ENCODE measurements around the gene SNX33. TPM values are rescaled to one million over a fixed set of nuclear protein-coding genes. Genes with fewer than 3 reads are reported as not detected.
A peak's percentile ranks its signal among the peaks of the same experiment; 100 is the strongest.

SNX33 gene
- total and polyA plus RNA-seq, 2 of the 13 experiments (the other 11 are each of a cell fraction or from before 2014, with no cell fraction given), result 11.0 to 11.6 TPM

GRCh38 chr15:75639709-75640482 is 7.8 kb upstream of the SNX33 start, which contains the start of gene IMP3 (continued):
- TF ChIP-seq ARID4A (CRISPR knock-in tag; IDR thresholded peaks at IDR 0.05; ENCODE audit: borderline replicate concordance) (peak; percentile 97), ZNF292 (CRISPR knock-in tag; IDR thresholded peaks at IDR 0.05; ENCODE audit: borderline replicate concordance, low read depth) (peak; percentile 42; the same call in 1 of the 2 replicates), ZNF556 (CRISPR knock-in tag; IDR thresholded peaks at IDR 0.05; ENCODE audit: borderline replicate concordance) (peak; percentile 96), ZNF501 (CRISPR knock-in tag; IDR thresholded peaks at IDR 0.05) (peak; percentile 90), ZNF12 (CRISPR knock-in tag; IDR thresholded peaks at IDR 0.05) (peak; percentile 52; the same call in 1 of the 2 replicates), ZNF674 (CRISPR knock-in tag; IDR thresholded peaks at IDR 0.05; ENCODE audit: low read depth) (no peak), MXD4 (CRISPR knock-in tag; IDR thresholded peaks at IDR 0.05) (peak; percentile 95), TRIM24 (CRISPR knock-in tag; IDR thresholded peaks at IDR 0.05) (peak; percentile 52), ATF3 (CRISPR knock-in tag; IDR thresholded peaks at IDR 0.05) (0 out of 2 replicates have a peak, but pooled peaks have one; percentile 39), ZSCAN20 (CRISPR knock-in tag; IDR thresholded peaks at IDR 0.05; ENCODE audit: borderline replicate concordance) (no peak), PATZ1 (CRISPR knock-in tag; IDR thresholded peaks at IDR 0.05) (peak; percentile 43), HMG20A (CRISPR knock-in tag; IDR thresholded peaks at IDR 0.05; ENCODE audit: borderline replicate concordance) (no peak), ISL2 (CRISPR knock-in tag; IDR thresholded peaks at IDR 0.05) (peak; percentile 67; the same call in 1 of the 2 replicates), ARID5B (CRISPR knock-in tag; IDR thresholded peaks at IDR 0.05) (no peak), NKX3-1 (CRISPR knock-in tag; IDR thresholded peaks at IDR 0.05) (peak; percentile 89), PAX8 (CRISPR knock-in tag; IDR thresholded peaks at IDR 0.05; ENCODE audit: borderline replicate concordance) (peak; percentile 98; the same call in 1 of the 2 replicates), SIX4 (CRISPR knock-in tag; IDR thresholded peaks at IDR 0.05) (no peak; the same call in 1 of the 2 replicates)
